ENCODE data around the gene HOXA11.

HOXA11 gene

GRCh38 chr7:27143023-27143949, 41.7 kb downstream of the HOXA11 start, which contains the start of gene HOXA5:
Gene HOXA5, minus strand, starts transcription at chr7:27143681. Its CDS starts 74 bp downstream, at chr7:27143607.
- ATAC-seq: peak; percentile 28
- no peak for TF ChIP-seq RARB (CRISPR knock-in tag; IDR thresholded peaks at IDR 0.05)
- no peak for TF ChIP-seq ZC3H10 (CRISPR knock-in tag; IDR thresholded peaks at IDR 0.05)
- TF ChIP-seq POU6F1 (CRISPR knock-in tag; IDR thresholded peaks at IDR 0.05; ENCODE audit: borderline replicate concordance, low read depth): no peak
- TF ChIP-seq ZFP30 (CRISPR knock-in tag; IDR thresholded peaks at IDR 0.05): no peak
- TF ChIP-seq CSRNP3 (CRISPR knock-in tag; IDR thresholded peaks at IDR 0.05): no peak
- TF ChIP-seq TSHZ2 (CRISPR knock-in tag; IDR thresholded peaks at IDR 0.05): no peak
- no peak for TF ChIP-seq CSDC2 (CRISPR knock-in tag; IDR thresholded peaks at IDR 0.05)
- TF ChIP-seq GLIS3 (CRISPR knock-in tag; IDR thresholded peaks at IDR 0.05): no peak
- TF ChIP-seq ISL1 (CRISPR knock-in tag; IDR thresholded peaks at IDR 0.05): no peak
- no peak for TF ChIP-seq TOX (CRISPR knock-in tag; IDR thresholded peaks at IDR 0.05; ENCODE audit: borderline replicate concordance)
- TF ChIP-seq BACH2 (CRISPR knock-in tag; IDR thresholded peaks at IDR 0.05; ENCODE audit: borderline replicate concordance): no peak
- TF ChIP-seq CREB5 (CRISPR knock-in tag; IDR thresholded peaks at IDR 0.05; ENCODE audit: low read depth): no peak
- TF ChIP-seq PATZ1 (CRISPR knock-in tag; IDR thresholded peaks at IDR 0.05; ENCODE audit: borderline replicate concordance): no peak
- no peak for TF ChIP-seq TCF4 (CRISPR knock-in tag; IDR thresholded peaks at IDR 0.05; ENCODE audit: borderline replicate concordance)
- TF ChIP-seq OSR1 (CRISPR knock-in tag; IDR thresholded peaks at IDR 0.05): no peak
- no peak for TF ChIP-seq ESRRG (CRISPR knock-in tag; IDR thresholded peaks at IDR 0.05)
- TF ChIP-seq ZNF8 (CRISPR knock-in tag; IDR thresholded peaks at IDR 0.05): no peak
- TF ChIP-seq SNAI2 (CRISPR knock-in tag; IDR thresholded peaks at IDR 0.05): no peak

- no peak; the same call in 1 of the 3 replicates for ATAC-seq
- no peak for TF ChIP-seq ZC3H10 (CRISPR knock-in tag; IDR thresholded peaks at IDR 0.05)
- TF ChIP-seq TSHZ2 (CRISPR knock-in tag; IDR thresholded peaks at IDR 0.05): no peak
- no peak for TF ChIP-seq ARNTL (CRISPR knock-in tag; IDR thresholded peaks at IDR 0.05; ENCODE audit: borderline replicate concordance, low read depth)
- TF ChIP-seq CSRNP3 (CRISPR knock-in tag; IDR thresholded peaks at IDR 0.05): no peak
- TF ChIP-seq PPARA (CRISPR knock-in tag; IDR thresholded peaks at IDR 0.05; ENCODE audit: borderline replicate concordance): no peak
- no peak for TF ChIP-seq ZNF70 (CRISPR knock-in tag; IDR thresholded peaks at IDR 0.05)
- no peak for TF ChIP-seq CSDC2 (CRISPR knock-in tag; IDR thresholded peaks at IDR 0.05)
- no peak for TF ChIP-seq TCF4 (CRISPR knock-in tag; IDR thresholded peaks at IDR 0.05; ENCODE audit: borderline replicate concordance)
- TF ChIP-seq TOX (CRISPR knock-in tag; IDR thresholded peaks at IDR 0.05; ENCODE audit: borderline replicate concordance): no peak
- no peak for TF ChIP-seq ZFP3 (CRISPR knock-in tag; IDR thresholded peaks at IDR 0.05)
- no peak for TF ChIP-seq CREB5 (CRISPR knock-in tag; IDR thresholded peaks at IDR 0.05; ENCODE audit: low read depth)
- TF ChIP-seq ZNF8 (CRISPR knock-in tag; IDR thresholded peaks at IDR 0.05): no peak
- TF ChIP-seq ESRRG (CRISPR knock-in tag; IDR thresholded peaks at IDR 0.05): no peak
Observed at GRCh38 chr7:27142580-27143022, 42.4 kb downstream of the HOXA11 start.

Data from SK-N-SH treated with all-trans-retinoic acid at 6 μM for 48 hours (cell line).